Measurements from ENCODE around the gene B3GALT4. TPM values are rescaled to one million over a fixed set of nuclear protein-coding genes. Genes with fewer than 3 reads are reported as not detected.

Gene B3GALT4
- total RNA-seq, 1 donor from 2014 or later = 2.7 TPM

DNA sequence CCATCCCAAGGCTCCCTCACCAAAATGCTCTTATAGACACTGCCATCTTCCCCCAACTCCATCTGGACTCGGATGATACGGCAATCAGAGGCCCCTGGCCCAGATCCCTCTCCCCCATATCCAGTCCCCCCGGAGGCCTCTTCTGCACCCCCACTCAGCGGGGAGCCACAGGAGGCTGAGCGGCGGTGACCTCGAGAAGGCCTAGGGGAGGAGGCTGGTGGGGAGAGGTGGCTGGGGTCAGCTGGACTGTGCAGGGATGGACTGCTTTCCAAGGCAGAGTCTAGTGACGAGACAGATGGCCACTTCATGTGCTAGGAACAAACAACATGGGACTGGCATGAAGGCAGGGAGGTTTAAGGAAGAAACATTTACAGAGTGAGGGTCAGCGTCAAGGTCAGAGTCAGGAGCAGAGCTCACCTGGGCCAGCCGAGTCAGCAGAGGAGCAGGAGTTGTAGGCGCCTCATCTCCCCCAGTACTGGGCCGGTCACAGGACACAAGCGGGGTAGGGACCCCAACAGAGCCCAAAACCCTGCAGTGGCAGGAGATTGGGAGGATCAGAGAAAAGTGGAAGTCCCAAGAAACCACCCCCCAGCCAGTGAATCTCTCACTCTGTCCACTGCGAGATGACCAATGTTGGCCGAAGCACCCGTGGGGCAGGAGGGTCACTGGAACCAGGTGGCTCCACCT is 16.2 kb downstream of the B3GALT4 start:
- no peak for DNase-seq (ENCODE audit: low read depth)

DNA sequence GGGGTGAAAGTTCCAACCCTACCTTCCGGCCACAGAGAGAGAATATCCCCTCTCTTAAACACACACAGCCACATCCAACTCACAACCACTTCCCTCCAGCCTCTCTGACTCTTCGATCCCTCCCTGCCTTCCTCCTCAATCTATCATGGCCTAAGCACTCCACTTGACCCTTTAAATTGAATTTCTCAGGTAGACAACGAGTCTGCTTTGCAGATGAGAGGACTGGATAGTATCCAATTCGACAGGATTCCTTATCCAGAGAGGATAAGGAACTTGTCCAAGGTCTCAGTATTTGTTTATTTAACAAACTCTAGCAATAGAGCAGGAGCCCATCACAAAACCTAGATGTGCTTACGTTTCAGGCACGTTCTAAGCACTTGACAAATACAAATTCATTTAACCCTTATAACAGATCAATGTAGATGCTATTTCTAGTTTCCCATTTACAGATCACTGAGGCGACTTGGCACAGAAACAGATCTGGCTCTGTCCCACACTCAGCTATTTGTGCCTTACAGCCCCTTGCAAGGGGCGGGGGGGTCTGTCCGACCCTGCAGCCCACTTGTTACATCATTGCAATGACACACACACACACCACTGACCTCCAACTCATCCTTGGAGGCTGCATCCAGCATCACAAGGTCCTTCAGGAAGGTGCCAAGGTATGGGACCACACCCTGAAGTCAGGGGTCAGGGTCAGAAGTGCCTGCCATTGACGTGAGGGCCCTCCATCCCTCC is 17.3 kb downstream of the B3GALT4 start:
- no peak for DNase-seq (ENCODE audit: low read depth)

- DNase-seq (ENCODE audit: low read depth) = no peak
These were observed 18.9 kb downstream of the B3GALT4 start for GRCh38 chr6:33295621-33296369.

DNA sequence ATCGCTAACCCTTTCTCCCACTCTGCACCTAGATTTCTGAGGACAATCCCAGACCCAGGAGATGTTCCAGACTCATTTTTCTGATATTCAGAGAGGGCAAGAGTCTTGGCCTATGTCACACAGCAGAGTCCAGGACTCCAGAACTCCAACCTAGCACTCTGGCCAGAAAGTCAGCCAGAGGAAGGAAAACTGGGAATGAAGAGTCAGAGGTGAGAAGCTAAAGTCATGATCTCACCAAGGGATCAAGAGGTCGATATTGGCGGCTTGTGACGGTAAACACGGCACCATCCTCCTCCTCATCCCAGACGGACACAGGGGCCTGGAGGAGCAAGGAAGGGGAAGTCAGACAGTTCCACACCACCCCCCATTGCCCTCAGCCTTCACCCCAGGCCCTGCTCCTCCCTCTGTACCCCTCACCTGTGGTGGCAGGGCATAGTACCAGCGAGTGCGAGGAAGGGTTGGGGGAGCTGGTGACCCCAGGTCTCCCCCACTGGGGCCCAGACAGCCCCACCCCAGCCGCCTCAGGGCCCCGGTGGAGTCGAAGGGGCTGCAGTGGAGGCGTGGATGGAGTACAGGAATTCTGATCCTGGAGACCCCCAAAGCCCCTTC is 20.0 kb downstream of the B3GALT4 start:
- no peak for DNase-seq (ENCODE audit: low read depth)

- no peak for DNase-seq (ENCODE audit: low read depth)
These were observed 20.6 kb downstream of the B3GALT4 start for GRCh38 chr6:33297406-33297955.

DNA sequence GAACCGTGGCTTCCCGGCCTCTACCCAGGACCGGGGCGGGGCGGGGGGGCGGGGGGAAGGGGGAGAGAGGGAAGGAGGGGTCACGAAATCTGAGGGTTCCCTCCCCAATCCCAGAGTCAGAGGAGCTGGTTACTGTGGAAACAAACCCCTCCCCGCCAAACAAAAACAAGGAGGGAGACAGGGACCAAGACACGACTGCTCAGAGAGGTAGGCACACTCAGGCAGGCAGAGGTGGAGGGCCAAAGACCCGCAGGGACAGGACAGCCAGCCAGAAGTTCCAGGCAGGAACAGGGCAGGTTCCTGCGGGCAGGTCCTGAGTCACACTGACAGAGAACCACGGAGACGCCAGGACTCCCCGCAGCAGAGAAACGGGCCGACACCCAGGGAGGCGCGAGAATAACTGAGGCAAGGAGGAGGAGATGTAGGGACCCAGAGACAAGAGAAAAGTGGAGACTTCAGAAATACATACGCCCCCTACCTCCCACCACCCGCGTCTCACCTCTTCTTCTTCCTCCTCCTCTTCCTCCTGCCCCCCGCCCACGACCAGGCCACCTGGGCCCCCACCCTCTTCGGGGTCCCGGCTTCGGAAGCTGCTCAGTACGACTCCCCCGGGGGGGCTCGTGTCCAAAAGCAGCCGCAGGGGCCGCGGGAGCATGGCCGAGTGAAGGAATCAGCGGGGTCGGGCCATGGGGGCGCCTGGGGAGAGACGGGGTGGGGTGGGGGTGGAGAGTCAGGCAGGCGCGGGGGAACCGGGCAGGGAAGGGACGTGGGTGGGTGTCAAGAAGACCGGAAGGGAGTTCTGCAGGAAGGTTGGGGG is 21.2 kb downstream of the B3GALT4 start:
- DNase-seq (ENCODE audit: low read depth) = peak; percentile 80

GRCh38 chr6:33298773-33299236 is 21.9 kb downstream of the B3GALT4 start, which contains the start of gene RGL2:
Gene RGL2 (minus strand): TSS chr6:33298942. CDS start chr6:33298610, 332 bp downstream.
- no peak for DNase-seq (ENCODE audit: low read depth)

DNA sequence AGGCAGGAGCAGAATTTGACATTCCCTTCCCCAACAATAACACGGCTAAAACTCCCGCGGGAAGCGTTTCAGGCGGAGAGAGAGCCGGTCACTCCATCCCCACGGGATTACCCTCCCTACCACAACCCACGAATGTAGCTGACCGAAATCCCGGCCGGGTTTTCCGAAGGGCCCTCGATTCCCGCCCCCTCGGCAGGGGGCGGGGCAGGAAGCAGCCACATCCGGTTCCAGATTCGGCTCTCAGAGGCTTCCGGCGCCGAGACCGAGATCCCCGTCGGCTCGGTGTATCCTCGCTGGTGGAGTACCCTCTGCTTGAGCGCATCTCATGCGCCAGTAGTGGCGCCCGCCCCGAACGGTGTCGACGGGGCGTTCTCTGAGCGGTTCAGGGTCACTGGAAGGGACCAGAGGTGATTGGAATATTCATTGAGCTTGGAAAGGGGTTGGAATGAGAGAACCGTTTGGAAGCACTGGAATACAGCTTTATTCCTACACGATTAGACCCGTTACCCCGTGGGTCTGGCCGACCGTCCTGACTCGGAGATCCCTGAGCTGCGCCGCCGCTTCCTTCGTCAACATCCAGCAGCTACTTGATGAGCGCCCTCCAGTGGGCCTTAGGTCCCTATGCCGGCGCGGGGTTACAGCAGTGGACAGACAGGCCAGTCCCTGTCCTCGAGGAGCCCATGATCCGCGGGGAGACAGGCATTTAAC is 22.5 kb downstream of the B3GALT4 start:
- peak; percentile 73 for DNase-seq (ENCODE audit: low read depth)

DNA sequence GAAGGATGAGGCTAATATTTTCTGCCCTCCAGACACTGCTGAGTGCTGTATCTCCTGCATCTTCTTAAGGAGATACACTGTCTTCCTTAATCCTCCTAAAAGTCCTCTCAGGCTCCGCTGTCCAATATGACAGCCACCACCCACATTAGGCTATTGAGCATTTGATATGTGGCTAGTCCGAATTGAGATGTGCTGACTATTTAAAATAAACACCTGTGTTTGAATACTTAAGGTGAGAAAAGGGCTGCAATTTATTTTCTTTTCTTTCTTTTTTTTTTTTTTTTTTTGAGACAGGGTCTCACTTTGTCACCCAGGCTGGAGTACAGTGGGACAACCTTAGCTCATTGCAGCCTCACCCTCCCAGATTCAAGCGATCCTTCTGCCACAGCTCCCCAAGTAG is 25.0 kb downstream of the B3GALT4 start:
- no peak for DNase-seq (ENCODE audit: low read depth)

- DNase-seq (ENCODE audit: low read depth) = no peak
These were observed 27.3 kb downstream of the B3GALT4 start for GRCh38 chr6:33304216-33304615.

- no peak for DNase-seq (ENCODE audit: low read depth)
These were observed 28.1 kb downstream of the B3GALT4 start for GRCh38 chr6:33305052-33305451.

- DNase-seq (ENCODE audit: low read depth) = no peak
These were observed 29.4 kb downstream of the B3GALT4 start for GRCh38 chr6:33306356-33306755.

GRCh38 chr6:33312361-33313104 is 35.6 kb downstream of the B3GALT4 start:
- peak; percentile 87 for DNase-seq (ENCODE audit: low read depth)

- no peak for DNase-seq (ENCODE audit: low read depth)
These were observed 36.3 kb downstream of the B3GALT4 start for GRCh38 chr6:33313105-33313708.

DNA sequence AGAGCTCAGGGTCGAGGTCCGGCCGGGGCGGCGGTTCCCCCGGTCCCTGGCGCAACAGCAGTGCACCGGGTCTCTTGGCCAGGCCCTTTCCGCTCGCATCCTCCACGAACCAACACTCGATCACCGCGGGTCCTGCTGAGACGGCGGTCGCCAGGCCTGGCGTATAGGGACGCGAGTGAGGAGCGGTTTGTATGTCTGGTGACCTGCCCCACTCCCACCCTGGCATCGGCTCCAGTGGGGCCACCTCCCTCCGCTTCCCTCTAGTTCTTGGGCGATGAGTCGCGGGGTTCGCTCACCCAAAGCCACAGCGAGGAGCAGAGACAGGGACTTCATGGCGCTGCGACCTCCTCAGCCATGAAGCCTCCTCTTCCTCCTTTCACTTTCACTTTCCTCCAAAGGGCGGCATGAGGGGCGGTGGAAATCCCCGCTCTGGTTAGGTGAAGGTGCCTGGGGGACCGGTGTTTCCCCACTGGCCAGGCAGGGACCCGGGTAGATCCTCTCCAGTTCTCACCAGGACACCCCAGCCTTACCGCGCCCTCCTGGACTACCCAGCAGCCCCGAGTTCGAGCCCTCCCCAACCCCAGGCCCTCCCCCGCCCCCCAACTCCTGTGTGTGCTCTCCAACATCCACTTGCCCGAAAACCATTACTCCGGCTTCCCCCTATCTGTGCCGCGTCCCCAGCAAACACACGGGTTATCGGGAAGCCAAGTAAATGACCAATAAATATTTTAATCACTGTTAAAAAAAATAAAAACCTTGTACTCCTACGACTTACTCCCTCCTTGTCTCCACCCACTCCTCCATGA is 37.0 kb downstream of the B3GALT4 start, which contains the start of gene TAPBP:
TAPBP (minus strand) TSS at position 370 of the 806 bp plus-strand sequence; CDS start at position 333, 37 bp downstream.
- peak; percentile 59 for DNase-seq (ENCODE audit: low read depth)

DNA sequence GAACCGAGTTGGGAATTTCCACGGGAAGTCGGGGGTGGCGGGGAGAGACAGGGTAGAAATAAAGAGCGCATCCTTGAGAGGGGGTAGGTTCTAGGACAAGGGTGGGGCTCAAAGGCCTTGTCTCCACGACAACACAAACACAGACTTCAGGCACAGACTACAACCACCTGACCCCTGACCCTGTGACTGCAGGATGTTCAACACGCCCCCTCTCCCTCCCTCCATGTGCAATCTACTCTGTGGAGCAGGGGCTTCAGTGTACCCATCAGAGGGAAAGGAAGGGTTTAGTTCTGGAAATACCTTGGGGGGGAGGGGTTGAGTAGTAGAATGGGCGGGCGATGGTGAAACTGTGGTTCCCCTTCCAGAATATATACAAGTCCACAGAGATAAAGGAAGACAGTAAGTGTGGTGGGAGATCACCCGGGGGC is 37.6 kb downstream of the B3GALT4 start:
- DNase-seq (ENCODE audit: low read depth) = peak; percentile 82

DNA sequence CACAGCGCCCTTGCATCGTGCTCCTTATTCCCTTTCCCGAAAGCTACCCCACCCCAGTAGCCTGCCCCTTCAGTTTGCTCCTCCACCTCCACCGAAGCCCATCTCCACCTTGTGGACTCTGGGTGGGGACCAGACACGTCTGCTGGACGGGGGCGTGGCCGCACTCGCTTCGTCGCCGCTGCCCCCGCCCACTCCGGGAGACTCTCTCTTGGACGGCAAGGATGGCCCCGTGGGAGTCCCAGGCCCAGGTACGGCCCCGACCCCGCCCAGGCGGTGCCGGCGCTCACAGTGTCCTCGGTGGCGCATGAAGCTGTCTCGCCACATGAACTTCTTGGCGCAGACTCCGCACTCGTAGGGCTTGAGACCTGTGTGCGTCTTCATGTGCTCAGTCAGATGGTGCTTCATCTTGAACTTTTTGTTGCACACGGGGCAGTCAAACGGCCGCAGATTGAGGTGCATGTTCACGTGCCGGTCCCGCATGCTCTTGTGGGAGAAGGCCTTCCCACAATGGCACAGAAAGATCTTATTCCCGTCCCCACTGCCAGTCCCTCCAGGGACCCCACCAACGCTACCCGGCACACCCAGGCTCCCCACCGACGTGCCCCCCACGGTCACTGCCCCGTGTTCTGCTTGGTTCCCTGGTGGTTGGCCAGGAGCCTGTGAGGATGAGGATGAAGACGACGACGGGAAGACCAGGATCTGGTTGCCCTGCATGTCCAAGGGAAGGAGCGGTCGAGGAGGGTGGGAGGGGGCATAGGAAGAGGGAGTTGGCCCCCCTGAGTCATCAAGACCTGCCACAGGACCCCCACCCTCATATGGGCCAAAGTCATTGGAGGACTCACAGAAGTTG is 38.2 kb downstream of the B3GALT4 start:
- no peak for DNase-seq (ENCODE audit: low read depth)
